Psoas muscle (tissue), 8 donors: ENCODE measurements around the gene SPG7. TPM values are rescaled to one million over a fixed set of nuclear protein-coding genes. Genes with fewer than 3 reads are reported as not detected.
A peak's percentile ranks its signal among the peaks of the same experiment; 100 is the strongest.

Experiments
- ATAC-seq, 4 donors: fragments of 200-7000 bp; cut with Tn5 transposase; one replicate each; pipeline ENCODE4 v1.9.1; 2020; ENCODE audit warnings: moderate library complexity in 3 of 4, mild to moderate bottlenecking in 2 of 4
- DNase-seq, 2 donors: peaks; one replicate each; pipeline ENCODE4 v3.0.0-alpha.2; 2020
- H3K27ac ChIP-seq: fragments of 200-600 bp; one replicate; pipeline ENCODE4 v1.8.0; 2022
- H3K27me3 ChIP-seq, 3 donors: fragments of 200-600 bp in 1 of 3; one replicate each; pipeline versions ENCODE4 v1.6.1 to v1.8.0; 2013 to 2022; ENCODE audit warnings: low read length in 2 of 3, mild to moderate bottlenecking in 2 of 3, moderate library complexity in 1 of 3; ENCODE audit not compliant: insufficient read depth in 3 of 3
- H3K36me3 ChIP-seq, 2 donors: fragments of 200-600 bp in 1 of 2; one replicate each; pipeline versions ENCODE4 v1.6.1 to v1.8.0; 2013 to 2022; ENCODE audit warnings: low read depth in 1 of 2, mild to moderate bottlenecking in 1 of 2, moderate library complexity in 1 of 2; ENCODE audit not compliant: insufficient read depth in 1 of 2
- H3K4me1 ChIP-seq: fragments of 200-600 bp; one replicate; pipeline ENCODE4 v1.8.0; 2022
- H3K4me3 ChIP-seq: fragments of 200-600 bp; one replicate; pipeline ENCODE4 v1.8.0; 2022; ENCODE audit warnings: mild to moderate bottlenecking
- H3K9me3 ChIP-seq: fragments of 200-600 bp; one replicate; pipeline ENCODE4 v1.8.0; 2022
- CTCF ChIP-seq: fragments of 200-600 bp; IDR thresholded peaks from one replicate; pipeline ENCODE4 v1.8.0; 2022; ENCODE audit warnings: antibody characterized with exemption
- WGBS, 3 donors: extraction: QIAGEN DNeasy Blood & Tissue Kit; methylation state at CpG; one replicate each; pipeline versions ENCODE4 v1.1.6 to v1.1.7; 2013; 5-methylcytosine and 5-hydroxymethylcytosine counted together
- intact Hi-C, 2 donors: fragments of 100-400 bp; cut with DNase I; formaldehyde crosslinking; loops; one replicate each; pipeline versions ENCODE4 v1.11.0 to v1.14.2; 2022
- polyA plus RNA-seq, 3 donors: library from polyadenylated mRNA; stranded (reverse); fragments of 200-250 nt; gene quantifications; one replicate each; pipeline ENCODE4 v1.2.3, GENCODE V29; 2013
- total RNA-seq, 4 donors: library from RNA; stranded (reverse); fragmentation: NEBNext Ultra II Directional in 2 of 4; extraction: Animal tissue kit (Norgen Biotek cat#: 25700) in 2 of 4; gene quantifications; one replicate each; pipeline versions ENCODE4 v1.2.1 to v1.2.4, GENCODE V29; 2021 to 2023
- donor health status: healthy with polysubstance abuse.
- donor health status: DM: no; HTN: no; CAD: no; lungs with moderate emphysema.
- donor health status: Bipolar disorder and iron deficiency.
- donor health status: healthy.
- donor health status: DM: yes; HTN: yes; CAD: no.
- donor health status: DM: no; HTN: no; CAD: no.
- donor health status: DM: no; HTN: no; CAD: no.
- donor health status: DM: yes; HTN: yes; CAD: no.

The SPG7 gene
- total and polyA plus RNA-seq, 7 donors: 57.5 to 95.3 (median 86.8) TPM

- H3K9me3 ChIP-seq: no peaks in the 10 kb centered on the region
- peak; percentile 36 to 40 (median 39) for ATAC-seq
- intact Hi-C loops: loop anchor here (5.0 kb wide), 1 partner anchor 225 kb away; no protein-coding TSS in a partner anchor
- no peak overlapping the region for H3K4me3 ChIP-seq
- H3K27ac ChIP-seq: peak overlapping the region; percentile 96
- WGBS, 3 donors: 59 to 71% (median 69%) methylated on average over 34 of the region's 34 CpGs
- peak; percentile 75 for TF ChIP-seq CTCF
- H3K36me3 ChIP-seq: peaks cover 4 to 68% of the 10 kb centered on the region in 2 donors
- H3K27me3 ChIP-seq: no peaks in the 10 kb centered on the region
- peaks cover 18% of the 10 kb centered on the region for H3K4me1 ChIP-seq
- peak; percentile 85 to 92 for DNase-seq
Observed at GRCh38 chr16:89556750-89557689, 48.8 kb downstream of the SPG7 start.

- Histone ChIP-seq H3K27me3 (no peaks in the 10 kb centered on the region), H3K36me3 (peaks cover 3 to 68% of the 10 kb centered on the region in 2 donors), H3K4me1 (peaks cover 26% of the 10 kb centered on the region), H3K9me3 (no peaks in the 10 kb centered on the region), H3K27ac (peak overlapping the region; percentile 96), H3K4me3 (no peak overlapping the region)
- TF ChIP-seq CTCF: no peak
- no peak for ATAC-seq
- DNase-seq: no peak
- 79 to 90% (median 83%) methylated on average over 19 of the region's 19 CpGs for WGBS, 3 donors
- intact Hi-C loops: loop anchor here (5.0 kb wide), 1 partner anchor 226 kb away; no protein-coding TSS in a partner anchor
Observed at GRCh38 chr16:89557690-89558490, 49.7 kb downstream of the SPG7 start.

- no peaks in the 10 kb centered on the region for H3K27me3 ChIP-seq
- peak within 1 kb of the TSS; percentile 94 for H3K4me3 ChIP-seq
- intact Hi-C loops: loop anchor here in 1 of 2 donors (5.0 kb wide), 1 partner anchor 33 kb away; no protein-coding TSS in a partner anchor
- H3K4me1 ChIP-seq: peaks cover 50% of the 10 kb centered on the region
- H3K27ac ChIP-seq: peak within 1 kb of the TSS; percentile 96
- 0 to 1% (median 0%) methylated on average over 81 to 87 of the region's 87 CpGs for WGBS, 3 donors
- no peaks in the 10 kb centered on the region for H3K9me3 ChIP-seq
- H3K36me3 ChIP-seq: peaks cover 6 to 62% of the 10 kb centered on the region in 2 donors
- peak; percentile 96 to 98 for DNase-seq
- ATAC-seq: peak; percentile 87 to 93 (median 90)
- peak; percentile 2 for TF ChIP-seq CTCF
Observed at GRCh38 chr16:89560378-89561141, 52.4 kb downstream of the SPG7 start, which contains the start of gene RPL13. RPL13 (plus strand) TSS chr16:89560682; CDS start chr16:89560960, 278 bp downstream.
